HG02623 (cell line): ENCODE results near the gene AKT3.

Experiments used
- ATAC-seq: cut with Tn5 transposase; IDR thresholded peaks from one replicate; pipeline ENCODE4 v1.9.1; 2021; ENCODE audit warnings: moderate library complexity; ENCODE audit not compliant: unreplicated experiment

Gene AKT3

DNA sequence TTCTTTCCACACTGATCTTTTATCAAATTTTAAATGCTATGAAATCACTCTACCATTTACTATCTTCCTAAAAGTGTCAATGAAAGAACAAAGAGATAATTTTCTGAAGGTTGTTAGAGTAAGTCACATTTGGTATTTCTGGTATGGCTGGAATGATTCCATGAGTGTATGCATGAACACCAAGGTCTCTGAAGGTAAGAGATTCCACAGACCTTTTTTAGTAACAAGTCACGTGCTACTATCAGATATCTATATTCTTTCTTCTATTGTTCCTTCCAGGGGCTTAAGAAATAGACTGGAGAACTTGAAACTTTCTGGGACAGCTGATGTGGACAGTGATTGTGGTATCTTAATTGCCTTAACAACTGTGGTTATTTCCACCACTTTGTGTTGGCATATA is 329.2 kb downstream of the AKT3 start:
- ATAC-seq, result no peak

GRCh38 chr1:243514927-243515326 is 335.1 kb downstream of the AKT3 start:
- no peak for ATAC-seq

DNA sequence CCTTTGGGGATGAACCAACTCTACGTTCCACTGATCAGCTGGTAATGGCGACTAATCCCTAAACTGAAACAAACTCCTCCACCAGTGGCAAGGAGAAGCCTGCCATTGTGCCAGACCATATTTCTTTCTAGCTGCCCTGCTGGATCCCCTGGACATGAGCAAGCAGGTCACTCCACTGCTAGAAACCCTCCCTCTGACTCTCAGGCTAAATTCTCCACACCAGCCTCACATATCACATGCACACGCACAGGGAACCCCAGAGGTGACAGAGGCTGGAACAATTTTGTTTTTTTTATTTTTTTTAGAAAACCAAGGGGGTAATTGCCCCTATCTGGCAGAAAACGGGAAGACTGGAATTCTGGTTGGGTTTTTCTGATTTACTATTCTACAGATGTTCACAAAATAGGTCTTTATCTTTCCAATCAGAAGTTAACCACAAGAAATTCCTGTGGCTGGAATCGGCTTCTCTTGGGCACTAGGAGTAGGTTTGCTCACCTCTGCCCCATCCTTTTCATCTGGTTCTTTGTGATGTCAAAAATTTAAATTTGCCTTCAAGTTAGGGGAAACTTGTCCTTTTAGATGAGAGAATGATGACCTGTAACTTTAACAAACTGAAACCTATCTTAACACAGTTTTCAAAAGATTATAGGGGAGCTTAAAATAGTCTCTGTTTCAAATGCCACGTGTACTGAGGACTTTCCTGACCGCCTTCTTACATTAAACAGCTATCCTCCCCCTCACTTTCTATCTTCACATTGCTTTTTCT is 336.1 kb downstream of the AKT3 start:
- ATAC-seq, result no peak

DNA sequence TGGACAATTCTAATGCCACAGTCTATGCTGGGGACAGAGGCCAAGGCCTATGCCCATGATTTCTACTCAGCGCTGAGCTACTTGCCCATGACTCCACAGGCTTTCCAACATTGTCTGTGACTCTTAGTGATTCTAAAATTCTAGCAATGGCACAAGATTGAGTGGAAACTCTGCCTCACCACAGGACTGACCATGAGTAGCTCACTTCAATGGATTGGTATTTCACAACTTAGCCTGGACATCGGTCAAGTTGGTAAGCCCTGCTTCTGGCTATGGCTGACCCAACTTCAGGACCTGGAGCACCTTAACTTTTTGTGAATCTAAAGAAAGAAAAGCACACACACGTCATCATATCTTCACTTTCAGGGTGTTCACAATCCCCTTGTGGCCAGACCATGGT is 339.1 kb downstream of the AKT3 start:
- ATAC-seq, result no peak

- no peak for ATAC-seq
Measured at GRCh38 chr1:243508943-243509342, 341.1 kb downstream of the AKT3 start.

DNA sequence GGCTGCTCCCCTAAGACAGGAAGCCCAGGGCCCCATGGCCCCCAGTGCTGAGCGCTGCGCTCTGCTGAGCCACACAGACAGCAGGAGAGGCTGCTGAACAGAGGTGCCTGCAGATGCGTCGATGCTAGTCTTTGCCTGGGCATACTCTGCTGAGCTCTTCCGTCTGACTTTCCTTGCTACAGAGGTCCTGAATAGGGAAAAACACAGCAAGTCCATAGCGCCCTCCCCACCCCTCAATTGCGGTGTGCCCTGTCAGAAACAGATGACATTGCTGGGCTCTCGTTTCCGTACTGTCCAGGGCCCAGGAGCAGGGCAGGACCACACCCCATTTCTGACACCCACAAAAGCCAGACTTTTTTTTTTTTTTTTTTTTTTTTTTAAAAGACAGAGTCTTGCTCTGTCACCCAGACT is 341.7 kb downstream of the AKT3 start:
- peak; percentile 62 for ATAC-seq

GRCh38 chr1:243507672-243508302 is 342.3 kb downstream of the AKT3 start:
- no peak for ATAC-seq

DNA sequence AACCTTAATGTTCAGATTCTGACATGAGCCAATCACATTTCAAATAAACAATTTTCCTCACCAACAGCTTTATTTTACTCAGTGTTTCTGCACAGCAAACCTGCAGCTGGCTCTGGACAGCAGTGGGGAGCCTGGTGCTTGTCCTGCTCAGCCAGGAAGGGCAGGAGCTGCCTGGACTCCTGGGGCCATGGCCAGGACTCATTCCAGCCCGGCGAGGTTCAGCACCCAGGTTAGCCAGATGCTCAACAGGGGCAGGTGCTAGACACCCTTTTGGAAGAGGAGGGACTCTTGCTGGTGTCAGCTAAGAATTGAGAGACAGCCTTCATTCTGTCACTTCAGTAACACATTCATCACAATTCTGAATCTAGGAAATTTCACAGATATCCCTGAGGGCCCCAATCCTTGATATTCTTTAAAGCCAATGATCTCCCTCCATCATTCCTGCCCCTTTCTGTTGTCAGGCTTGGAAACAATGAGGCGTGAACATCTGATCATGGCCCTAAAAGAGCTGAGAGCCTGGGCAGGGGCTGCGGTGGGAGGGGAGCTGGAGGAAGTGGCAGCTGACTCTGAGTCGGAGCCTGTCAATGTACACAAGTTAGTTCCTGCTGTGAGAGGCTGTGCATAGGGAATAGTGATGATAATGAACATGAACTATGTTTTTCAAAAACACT is 342.9 kb downstream of the AKT3 start:
- ATAC-seq, result no peak

- peak; percentile 54 for ATAC-seq
Measured at GRCh38 chr1:243505986-243506689, 343.9 kb downstream of the AKT3 start.

GRCh38 chr1:243503155-243503554 is 346.9 kb downstream of the AKT3 start:
- no peak for ATAC-seq

GRCh38 chr1:243501002-243501401 is 349.0 kb downstream of the AKT3 start:
- ATAC-seq, result no peak

DNA sequence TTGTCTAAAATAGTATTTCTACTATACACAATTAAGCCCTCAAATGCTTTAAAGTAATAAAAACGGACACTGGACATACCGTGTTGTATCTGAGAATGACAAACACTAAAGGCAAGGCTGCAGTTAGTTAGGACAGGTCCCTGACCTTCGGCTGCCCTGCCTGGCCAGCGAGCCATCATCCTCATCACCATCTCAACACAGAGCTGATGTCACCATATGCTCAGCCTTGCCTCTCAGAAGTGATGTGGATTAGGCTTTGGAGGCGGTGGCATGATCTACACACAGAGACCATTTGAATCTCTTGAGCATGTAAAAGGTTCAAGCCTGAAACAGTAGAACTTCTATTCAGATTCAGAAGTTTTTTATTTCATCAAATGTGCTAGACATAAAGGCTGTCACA is 349.5 kb downstream of the AKT3 start:
- ATAC-seq, result no peak

GRCh38 chr1:243499711-243500110 is 350.3 kb downstream of the AKT3 start:
- ATAC-seq, result no peak

DNA sequence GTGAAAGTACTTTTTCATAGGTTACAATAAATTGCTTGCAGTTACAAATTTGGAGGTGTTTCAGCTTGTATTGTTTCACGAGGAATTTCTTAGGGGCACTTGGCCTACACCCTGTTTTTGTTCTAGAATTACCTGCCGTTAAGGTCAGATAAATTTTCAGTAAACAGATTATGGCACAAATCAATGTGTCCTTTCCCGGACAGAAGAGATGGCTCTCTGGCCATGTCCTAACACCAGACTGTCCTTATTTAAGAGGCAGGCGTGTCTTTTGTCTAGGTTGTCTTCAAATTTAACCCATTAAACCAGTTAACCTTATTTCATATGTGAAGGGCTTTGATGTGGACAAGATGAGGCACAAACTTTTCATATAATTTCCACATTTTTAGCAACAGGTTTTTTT is 350.8 kb downstream of the AKT3 start:
- no peak for ATAC-seq

GRCh38 chr1:243497939-243498681 is 351.9 kb downstream of the AKT3 start:
- ATAC-seq, result no peak

GRCh38 chr1:243496806-243497205 is 353.2 kb downstream of the AKT3 start:
- ATAC-seq, result no peak

DNA sequence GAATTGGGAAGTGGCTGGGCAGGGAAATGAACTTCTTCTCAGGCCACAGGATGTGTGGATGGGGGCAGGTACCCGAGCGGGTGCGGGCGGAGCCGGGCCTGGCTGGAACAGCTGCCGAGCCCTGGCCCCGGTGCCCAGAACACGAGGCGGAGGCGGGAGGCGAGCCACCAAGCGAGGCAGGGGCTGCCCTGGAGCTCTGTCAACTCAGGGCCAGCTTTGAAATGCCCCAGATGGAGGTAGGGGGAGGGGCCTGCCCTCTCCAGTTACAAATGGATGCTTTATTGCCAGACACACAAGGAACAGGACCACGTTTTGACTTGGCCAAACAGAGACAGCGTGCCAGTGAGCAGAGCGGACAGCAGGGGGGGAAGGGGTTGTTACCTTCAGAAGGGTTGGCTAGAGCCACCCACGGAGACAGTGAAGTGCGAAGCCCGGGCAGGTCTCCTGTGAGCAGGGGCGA is 353.8 kb downstream of the AKT3 start:
- no peak for ATAC-seq

DNA sequence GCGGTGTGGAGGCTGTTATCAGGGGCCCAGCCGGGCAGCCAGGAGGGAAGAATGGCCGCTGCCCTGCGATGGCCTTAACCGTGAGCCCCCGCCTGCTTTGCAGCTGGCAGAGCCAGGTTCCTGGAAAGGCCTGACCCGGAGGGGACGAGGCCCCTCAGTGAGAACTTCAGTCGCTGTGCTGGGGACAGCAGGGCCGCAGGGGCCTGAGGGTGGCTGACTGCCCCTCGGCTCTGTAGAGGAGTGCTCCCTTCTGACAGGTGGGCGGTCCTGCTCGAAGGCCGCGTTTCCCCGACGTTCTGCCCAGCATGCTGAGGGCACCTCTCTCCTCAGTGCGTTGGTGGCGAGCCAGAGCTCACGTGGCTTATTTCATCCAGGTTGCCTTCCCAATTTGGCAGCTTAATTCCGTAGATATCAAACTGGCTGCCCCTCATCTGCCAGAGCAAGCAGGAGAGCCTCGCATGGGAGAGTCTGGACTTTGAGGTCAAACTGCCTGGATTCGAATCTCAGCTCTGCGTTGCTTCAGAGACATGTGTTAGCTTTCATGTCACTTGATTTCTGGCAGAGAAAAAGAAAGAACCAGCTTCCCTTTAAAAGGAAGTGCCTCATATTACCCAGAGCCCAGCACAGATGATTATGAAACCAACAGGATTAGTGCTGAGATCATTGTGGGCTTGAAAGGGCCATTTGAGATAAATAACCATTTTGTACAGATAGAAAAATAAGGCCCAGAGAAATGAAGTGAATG is 354.4 kb downstream of the AKT3 start:
- ATAC-seq, result no peak

GRCh38 chr1:243494741-243495431 is 355.2 kb downstream of the AKT3 start:
- ATAC-seq, result no peak
